Hepatocyte (in vitro differentiated cells): Measurements from ENCODE around the gene MCF2L.

Experiments used
- EZH2 ChIP-seq: fragments of 200-600 bp; sonication (generic); IDR thresholded peaks from 2 replicates; pipeline ENCODE4 v1.6.1; 2016; ENCODE audit warnings: antibody characterized with exemption, mild to moderate bottlenecking, borderline replicate concordance
- EZH2phosphoT487 ChIP-seq: fragments of 200-600 bp; sonication (generic); IDR thresholded peaks from one replicate; pipeline ENCODE4 v1.6.1; 2018; ENCODE audit warnings: antibody characterized with exemption, mild to moderate bottlenecking, low read depth, moderate library complexity; ENCODE audit not compliant: unreplicated experiment, severe bottlenecking
- TF ChIP-seq, protein P1 (sequence below): fragments of 200-600 bp; sonication (generic); IDR thresholded peaks from 2 replicates; pipeline ENCODE4 v1.5.1; 2016; ENCODE audit warnings: antibody characterized with exemption, mild to moderate bottlenecking; ENCODE audit not compliant: poor library complexity

DNA sequence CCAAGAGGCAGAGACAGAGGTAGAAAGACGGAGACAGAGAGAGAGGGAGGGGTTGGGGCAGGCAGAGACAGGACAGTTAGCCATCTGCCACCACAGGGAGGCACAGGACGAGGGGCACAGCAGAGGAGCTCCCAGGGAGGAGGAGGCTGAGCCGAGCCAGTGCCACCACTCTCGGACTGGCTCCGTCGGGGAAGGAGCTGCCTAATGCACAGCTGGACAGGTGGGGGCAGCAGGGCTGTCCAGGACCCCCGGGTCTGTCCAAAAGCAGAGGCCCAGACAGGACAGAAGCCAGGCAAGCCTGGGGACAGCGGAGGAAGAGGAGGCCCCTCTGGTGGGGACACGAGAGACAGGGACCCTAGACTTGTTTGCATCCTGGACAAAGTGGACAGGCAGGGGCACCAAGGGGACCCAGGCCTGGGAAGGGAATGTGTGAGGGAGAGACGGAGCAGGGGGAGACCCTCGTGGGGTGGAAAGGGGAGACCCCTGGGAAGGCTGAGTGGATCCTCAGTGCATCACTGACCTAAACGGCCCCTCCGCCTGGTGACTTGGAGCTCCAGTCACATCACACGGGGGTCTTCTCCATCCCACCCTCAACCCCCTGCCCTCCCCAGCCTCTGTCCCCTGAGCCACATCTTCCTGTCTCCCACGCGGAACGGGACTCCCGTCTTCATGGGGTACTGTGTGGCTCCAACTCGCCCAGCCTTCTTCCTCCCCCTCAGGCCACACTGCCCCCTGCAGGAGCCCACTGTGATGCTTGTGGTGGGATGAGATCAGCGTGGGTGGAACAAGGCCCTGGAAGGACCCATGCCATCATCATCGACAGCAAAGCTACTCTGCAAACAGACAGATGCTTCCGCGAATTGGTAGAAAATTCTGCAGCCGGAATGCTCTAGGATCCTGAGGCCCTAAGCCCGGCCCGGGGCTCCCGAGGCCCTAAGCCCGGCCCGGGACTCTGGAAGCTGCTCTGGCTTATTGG, 154.5 kb downstream of the MCF2L start:
- TF ChIP-seq, protein P1, sequence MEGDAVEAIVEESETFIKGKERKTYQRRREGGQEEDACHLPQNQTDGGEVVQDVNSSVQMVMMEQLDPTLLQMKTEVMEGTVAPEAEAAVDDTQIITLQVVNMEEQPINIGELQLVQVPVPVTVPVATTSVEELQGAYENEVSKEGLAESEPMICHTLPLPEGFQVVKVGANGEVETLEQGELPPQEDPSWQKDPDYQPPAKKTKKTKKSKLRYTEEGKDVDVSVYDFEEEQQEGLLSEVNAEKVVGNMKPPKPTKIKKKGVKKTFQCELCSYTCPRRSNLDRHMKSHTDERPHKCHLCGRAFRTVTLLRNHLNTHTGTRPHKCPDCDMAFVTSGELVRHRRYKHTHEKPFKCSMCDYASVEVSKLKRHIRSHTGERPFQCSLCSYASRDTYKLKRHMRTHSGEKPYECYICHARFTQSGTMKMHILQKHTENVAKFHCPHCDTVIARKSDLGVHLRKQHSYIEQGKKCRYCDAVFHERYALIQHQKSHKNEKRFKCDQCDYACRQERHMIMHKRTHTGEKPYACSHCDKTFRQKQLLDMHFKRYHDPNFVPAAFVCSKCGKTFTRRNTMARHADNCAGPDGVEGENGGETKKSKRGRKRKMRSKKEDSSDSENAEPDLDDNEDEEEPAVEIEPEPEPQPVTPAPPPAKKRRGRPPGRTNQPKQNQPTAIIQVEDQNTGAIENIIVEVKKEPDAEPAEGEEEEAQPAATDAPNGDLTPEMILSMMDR: peak; percentile 23
- TF ChIP-seq EZH2phosphoT487 (no peak), EZH2 (no peak)
